ENCODE data around the gene ZBTB40. TPM values are rescaled to one million over a fixed set of nuclear protein-coding genes. Genes with fewer than 3 reads are reported as not detected.

ZBTB40 gene
- total RNA-seq, 1 experiment from 2014 or later, result 20.4 TPM

- no TSS peak for BruUV-seq (replicated peaks)
- Mint-ChIP-seq H3K4me1 (ENCODE audit: low read depth, unreplicated experiment) (no peaks in the 10 kb centered on the region), H3K27me3 (ENCODE audit: insufficient read depth, unreplicated experiment) (no peaks in the 10 kb centered on the region), H3K9me3 (ENCODE audit: unreplicated experiment) (no peaks in the 10 kb centered on the region), H3K27ac (ENCODE audit: unreplicated experiment) (no peak overlapping the region), H3K4me3 (ENCODE audit: unreplicated experiment) (no peak overlapping the region), H3K36me3 (ENCODE audit: insufficient read depth, unreplicated experiment) (no peaks in the 10 kb centered on the region)
- DNase-seq, result no peak
- Histone ChIP-seq H3K4me3 (ENCODE audit: low read depth, low read length) (no peak overlapping the region), H3K27me3 (replicated peaks; ENCODE audit: control insufficient read depth, insufficient read depth, low read length) (no peaks in the 10 kb centered on the region), H3K36me3 (ENCODE audit: control insufficient read depth, insufficient read depth, low read length) (no peaks in the 10 kb centered on the region; the same call in 1 of the 2 replicates), H3K9me3 (no peaks in the 10 kb centered on the region), H3K4me1 (no peaks in the 10 kb centered on the region)
- POLR2A ChIA-PET, result no interaction called here
- CTCF ChIA-PET, result no interaction called here
- intact Hi-C loops (cut with micrococcal nuclease; ENCODE audit: unreplicated experiment), result no loop called here
- TF ChIP-seq CTCF (IDR thresholded peaks at IDR 0.05; ENCODE audit: insufficient read depth in 1 of 2, low read depth in 1 of 2, low read length in 1 of 2, severe bottlenecking in 1 of 2, unreplicated experiment in 1 of 2), result no peak
These were observed 33.2 kb downstream of the ZBTB40 start for GRCh38 chr1:22484706-22485345.

GRCh38 chr1:22485431-22485830 is 33.8 kb downstream of the ZBTB40 start:
- no peaks in the 10 kb centered on the region for H3K9me3 Mint-ChIP-seq (ENCODE audit: unreplicated experiment)
- H3K27ac Mint-ChIP-seq (ENCODE audit: unreplicated experiment), result no peak overlapping the region
- ChIA-PET CTCF (no interaction called here), POLR2A (no interaction called here)
- TF ChIP-seq CTCF (IDR thresholded peaks at IDR 0.05; ENCODE audit: insufficient read depth in 1 of 2, low read depth in 1 of 2, low read length in 1 of 2, severe bottlenecking in 1 of 2, unreplicated experiment in 1 of 2), result no peak
- H3K4me3 ChIP-seq (ENCODE audit: low read depth, low read length), result no peak overlapping the region
- H3K4me1 Mint-ChIP-seq (ENCODE audit: low read depth, unreplicated experiment), result no peaks in the 10 kb centered on the region
- H3K9me3 ChIP-seq, result no peaks in the 10 kb centered on the region
- no peaks in the 10 kb centered on the region for H3K36me3 Mint-ChIP-seq (ENCODE audit: insufficient read depth, unreplicated experiment)
- no peaks in the 10 kb centered on the region for H3K27me3 ChIP-seq (replicated peaks; ENCODE audit: control insufficient read depth, insufficient read depth, low read length)
- no TSS peak for BruUV-seq (replicated peaks)
- no peaks in the 10 kb centered on the region for H3K4me1 ChIP-seq
- no peaks in the 10 kb centered on the region for H3K27me3 Mint-ChIP-seq (ENCODE audit: insufficient read depth, unreplicated experiment)
- H3K4me3 Mint-ChIP-seq (ENCODE audit: unreplicated experiment), result no peak overlapping the region
- H3K36me3 ChIP-seq (ENCODE audit: control insufficient read depth, insufficient read depth, low read length), result no peaks in the 10 kb centered on the region; the same call in 1 of the 2 replicates
- DNase-seq, result no peak
- intact Hi-C loops (cut with micrococcal nuclease; ENCODE audit: unreplicated experiment), result no loop called here

GRCh38 chr1:22487781-22488180 is 36.1 kb downstream of the ZBTB40 start:
- intact Hi-C loops (cut with micrococcal nuclease; ENCODE audit: unreplicated experiment), result no loop called here
- H3K36me3 Mint-ChIP-seq (ENCODE audit: insufficient read depth, unreplicated experiment), result no peaks in the 10 kb centered on the region
- H3K27me3 Mint-ChIP-seq (ENCODE audit: insufficient read depth, unreplicated experiment), result no peaks in the 10 kb centered on the region
- no peak overlapping the region for H3K4me3 Mint-ChIP-seq (ENCODE audit: unreplicated experiment)
- no peaks in the 10 kb centered on the region for H3K27me3 ChIP-seq (replicated peaks; ENCODE audit: control insufficient read depth, insufficient read depth, low read length)
- no peaks in the 10 kb centered on the region; the same call in 1 of the 2 replicates for H3K36me3 ChIP-seq (ENCODE audit: control insufficient read depth, insufficient read depth, low read length)
- ChIA-PET CTCF (no interaction called here), POLR2A (no interaction called here)
- no peak overlapping the region for H3K27ac Mint-ChIP-seq (ENCODE audit: unreplicated experiment)
- no peaks in the 10 kb centered on the region for H3K4me1 ChIP-seq
- TF ChIP-seq CTCF (IDR thresholded peaks at IDR 0.05; ENCODE audit: insufficient read depth in 1 of 2, low read depth in 1 of 2, low read length in 1 of 2, severe bottlenecking in 1 of 2, unreplicated experiment in 1 of 2), result no peak
- no peak overlapping the region for H3K4me3 ChIP-seq (ENCODE audit: low read depth, low read length)
- H3K9me3 Mint-ChIP-seq (ENCODE audit: unreplicated experiment), result no peaks in the 10 kb centered on the region
- BruUV-seq (replicated peaks), result no TSS peak
- no peaks in the 10 kb centered on the region for H3K9me3 ChIP-seq
- DNase-seq, result no peak
- H3K4me1 Mint-ChIP-seq (ENCODE audit: low read depth, unreplicated experiment), result no peaks in the 10 kb centered on the region
